HG03060 (cell line): ENCODE measurements around the gene CTSZ.
"Not testable (repeated sequence)": the region's sequence is repeated elsewhere in the genome, so short reads cannot be mapped to it uniquely, and the experiment has no call there.

Experiments
- ATAC-seq: cut with Tn5 transposase; IDR thresholded peaks from one replicate; pipeline ENCODE4 v1.9.1; 2021; ENCODE audit warnings: low read depth, moderate number of reproducible peaks; ENCODE audit not compliant: unreplicated experiment

Gene CTSZ

DNA sequence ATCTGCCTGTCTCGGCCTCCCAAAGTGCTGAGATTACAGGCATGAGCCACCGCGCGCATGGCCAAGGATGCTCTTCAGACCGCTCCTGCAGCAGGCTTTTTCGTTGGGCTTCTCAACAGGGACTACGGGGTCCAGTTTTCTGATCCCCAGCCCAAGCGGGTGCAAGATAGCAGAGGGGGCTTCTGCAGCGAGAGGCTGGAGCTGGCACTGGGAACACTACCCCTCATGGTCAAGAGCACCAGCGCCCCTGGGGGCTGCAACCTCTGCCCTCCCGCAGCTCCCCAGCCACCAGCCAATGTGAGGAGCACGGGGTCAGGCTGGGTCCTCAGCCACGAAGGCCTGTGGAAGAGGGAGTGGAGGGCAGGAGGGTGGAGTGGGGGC lies 6.0 kb downstream of the CTSZ start:
- ATAC-seq = no peak

DNA sequence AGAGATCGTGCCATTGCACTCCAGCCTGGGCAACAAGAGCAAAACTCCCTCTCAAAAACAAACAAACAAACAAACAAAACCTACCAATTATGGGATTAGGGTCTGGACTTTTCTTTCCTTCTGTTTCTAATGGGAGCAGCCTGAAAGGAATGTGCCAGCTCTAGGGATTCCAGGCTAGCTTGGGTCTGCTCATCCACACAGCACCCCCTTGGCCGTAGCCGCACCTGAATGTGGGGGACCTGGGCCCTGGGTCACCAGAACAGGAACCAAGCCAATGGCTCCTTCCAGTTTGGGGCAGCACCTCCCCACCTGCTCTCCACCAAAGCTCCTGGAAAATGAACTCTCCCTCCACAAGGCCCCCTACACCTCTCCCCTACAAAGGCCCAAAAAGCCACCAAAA lies 6.7 kb downstream of the CTSZ start:
- ATAC-seq = no peak

DNA sequence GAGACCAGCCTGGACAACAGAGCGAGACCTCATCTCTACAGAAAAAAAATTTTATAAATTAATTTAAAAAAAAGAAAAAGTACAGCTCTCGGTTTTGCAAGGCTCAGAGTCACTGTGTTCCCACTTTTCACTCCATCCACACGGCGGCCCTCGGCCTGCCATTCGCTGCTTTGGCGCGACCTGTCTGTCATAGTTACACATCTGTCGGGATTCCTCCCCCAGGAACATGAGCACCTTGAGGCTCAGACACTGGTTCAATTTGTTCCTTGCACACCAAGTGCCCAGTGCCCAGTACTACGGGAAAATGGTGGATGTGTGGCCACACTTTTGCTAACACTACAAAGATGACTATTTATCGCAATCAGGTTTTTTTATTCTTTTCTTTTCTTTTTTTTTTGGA lies 8.4 kb downstream of the CTSZ start:
- no peak for ATAC-seq

DNA sequence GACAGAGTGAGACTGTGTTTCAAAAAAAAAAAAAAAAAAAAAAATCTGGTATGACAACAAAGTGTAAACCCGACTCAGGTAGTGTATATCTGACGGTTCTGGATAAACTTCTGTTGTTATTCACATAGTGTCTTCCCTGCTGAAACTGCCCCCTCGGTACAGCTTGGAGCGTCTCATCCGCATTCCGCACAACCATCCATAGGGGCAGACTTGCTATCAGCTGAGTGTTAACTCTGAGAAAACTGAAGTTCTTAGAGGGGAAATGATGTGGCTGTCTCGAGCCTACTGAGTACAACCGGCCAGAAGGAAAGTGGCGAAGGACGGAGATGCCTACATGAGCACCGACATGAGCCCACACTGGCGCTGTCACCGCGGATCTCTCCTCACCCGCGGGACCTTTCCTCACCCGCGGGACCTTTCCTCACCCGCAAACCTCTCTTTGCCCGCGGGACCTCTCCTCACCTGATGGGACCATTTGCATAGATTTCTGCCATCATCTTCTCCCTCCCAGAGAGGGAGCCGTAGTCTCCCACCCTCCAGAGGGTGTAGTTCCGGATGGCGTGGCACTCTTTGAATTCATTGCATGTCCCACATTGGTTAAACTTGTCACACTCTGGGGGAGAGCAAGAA lies 9.8 kb downstream of the CTSZ start:
- ATAC-seq = no peak

DNA sequence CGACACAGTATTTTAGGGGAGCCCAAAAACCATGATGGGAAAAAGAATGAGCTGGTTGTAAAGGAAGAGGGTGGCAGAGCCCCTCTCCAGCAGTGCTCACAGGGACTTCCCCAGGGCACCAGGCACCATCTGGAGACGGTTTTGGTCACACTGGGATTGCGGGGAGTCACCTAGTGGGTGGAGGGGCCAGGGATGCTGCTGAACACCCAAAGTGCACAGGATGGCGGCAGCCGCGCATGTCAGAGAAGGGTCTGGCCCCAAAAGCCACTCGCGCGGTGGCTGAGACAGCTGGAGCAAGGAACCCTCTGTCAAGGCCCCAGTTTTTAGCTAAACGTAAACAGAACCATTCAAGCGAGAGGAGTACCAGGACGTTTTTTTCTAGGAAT lies 10.8 kb downstream of the CTSZ start:
- ATAC-seq = no peak

DNA sequence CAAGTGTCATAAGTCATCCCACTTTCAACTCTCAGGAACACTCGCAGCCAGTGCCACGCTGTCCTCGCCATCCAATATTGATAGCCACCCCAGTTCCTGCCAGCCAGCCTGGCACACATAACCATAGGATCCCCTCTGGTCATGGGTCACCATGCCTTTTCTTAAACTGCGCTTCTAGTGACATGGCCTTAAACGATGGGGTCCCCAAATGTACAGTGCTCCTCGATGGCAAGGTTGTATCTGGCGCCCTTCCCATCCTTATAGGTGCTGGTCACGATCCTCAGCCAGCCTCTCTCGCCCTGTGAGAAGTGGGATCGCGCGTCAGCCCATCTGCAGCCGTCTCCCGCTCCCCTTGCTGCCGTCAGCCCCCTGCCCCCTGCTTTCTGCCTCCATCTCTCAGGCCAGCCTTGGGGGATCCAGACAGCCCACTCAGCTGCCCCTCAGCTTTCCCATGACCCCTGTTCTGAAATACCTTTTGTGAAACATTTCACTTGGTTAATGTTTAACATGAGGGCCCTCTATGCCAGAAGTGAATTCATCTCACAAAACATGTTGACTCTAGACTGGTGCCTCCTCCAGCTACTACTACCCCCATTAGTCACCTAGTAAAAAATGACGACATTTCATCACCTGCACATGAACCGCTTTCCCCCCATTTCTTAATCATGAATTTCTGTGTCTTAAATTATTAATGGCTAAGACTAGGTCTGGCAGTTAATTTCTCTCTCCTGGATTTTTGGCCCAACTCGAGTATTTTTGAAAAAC lies 11.4 kb downstream of the CTSZ start:
- ATAC-seq = no peak

DNA sequence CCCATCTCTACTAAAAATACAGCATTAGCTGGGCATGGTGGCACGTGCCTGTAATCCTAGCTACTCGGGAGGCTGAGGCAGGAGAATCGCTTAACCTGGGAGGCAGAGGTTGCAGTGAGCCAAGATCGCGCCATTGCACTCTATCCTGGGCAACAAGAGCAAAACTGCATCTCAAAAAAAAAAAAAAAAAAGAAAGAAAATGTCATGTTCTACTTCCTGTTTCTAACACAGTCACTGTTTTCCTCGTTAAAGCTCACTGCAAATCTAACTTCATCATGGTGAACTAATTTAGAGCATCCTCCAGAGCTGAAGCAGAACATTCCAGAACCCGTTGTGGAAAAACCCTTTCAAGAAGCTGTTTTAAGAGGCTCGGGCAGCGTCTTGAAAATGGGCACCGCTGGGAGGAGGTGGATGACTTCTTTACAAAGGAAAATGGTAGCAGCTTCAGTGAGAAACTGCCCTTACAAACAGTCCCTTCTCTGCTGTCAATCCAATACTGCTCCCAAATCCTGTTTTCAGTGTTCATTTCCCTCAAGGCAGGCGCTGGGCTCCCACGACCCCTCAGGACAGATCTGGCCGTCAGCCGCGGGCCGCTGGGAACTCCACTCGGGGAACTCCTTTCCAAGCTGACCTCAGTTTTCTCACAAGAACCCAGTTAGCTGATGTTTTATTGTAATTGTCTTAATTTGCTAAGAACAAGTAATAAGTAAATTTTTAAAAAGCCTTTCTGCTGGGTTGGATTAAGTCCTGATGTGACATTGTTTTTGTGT lies 12.5 kb downstream of the CTSZ start:
- no peak for ATAC-seq

DNA sequence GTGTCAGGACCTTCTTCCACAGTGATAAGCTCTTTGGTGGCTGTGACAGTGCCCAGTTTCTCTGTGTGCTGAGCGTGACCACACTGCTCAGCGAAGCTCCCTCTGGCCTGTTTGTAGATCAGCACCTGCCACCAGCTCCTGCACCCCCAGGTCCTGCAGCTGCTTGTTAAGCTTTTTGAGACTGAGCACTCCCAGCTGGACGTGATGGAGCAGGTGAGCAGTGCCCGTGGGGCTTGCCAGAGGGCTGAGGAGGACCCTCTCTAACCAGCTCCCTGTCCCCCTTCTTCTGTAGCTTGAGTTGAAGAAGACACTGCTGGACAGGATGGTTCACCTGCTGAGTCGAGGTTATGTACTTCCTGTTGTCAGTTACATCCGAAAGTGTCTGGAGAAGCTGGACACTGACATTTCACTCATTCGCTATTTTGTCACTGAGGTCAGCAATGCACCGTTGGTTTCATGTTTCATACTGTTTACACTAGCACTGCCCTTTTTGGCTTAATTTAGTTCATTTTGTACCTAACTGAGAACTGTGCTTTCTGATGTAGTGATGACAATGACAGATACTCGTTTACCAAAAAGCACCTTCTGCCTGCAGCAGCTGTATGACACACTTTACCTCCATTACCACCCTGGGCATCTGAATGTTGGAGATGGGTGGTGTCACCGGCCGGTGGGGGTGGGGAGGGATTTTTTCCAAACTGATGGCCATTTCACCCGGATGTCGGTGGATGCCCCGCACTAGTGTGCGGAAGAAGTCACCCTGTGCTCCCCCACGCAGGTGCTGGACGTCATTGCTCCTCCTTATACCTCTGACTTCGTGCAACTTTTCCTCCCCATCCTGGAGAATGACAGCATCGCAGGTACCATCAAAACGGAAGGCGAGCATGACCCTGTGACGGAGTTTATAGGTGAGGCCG lies 13.5 kb downstream of the CTSZ start:
- no peak for ATAC-seq

DNA sequence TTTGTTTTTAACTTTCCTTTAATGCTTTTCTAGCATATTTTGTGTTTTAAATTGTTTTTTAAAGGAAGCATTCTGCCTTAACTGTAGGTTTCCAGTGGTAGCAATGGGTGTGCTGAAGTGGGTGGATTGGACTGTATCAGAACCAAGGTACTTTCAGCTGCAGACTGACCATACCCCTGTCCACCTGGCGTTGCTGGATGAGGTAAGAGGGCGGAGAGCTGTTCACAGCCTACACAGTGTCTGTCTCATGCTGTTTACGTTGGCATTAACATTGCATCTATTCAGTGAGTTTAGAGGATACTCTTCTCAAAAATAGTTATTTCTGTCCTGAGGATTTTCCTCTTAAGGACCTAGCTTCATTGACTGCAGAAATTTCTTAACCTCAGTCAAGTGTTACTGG lies 14.1 kb downstream of the CTSZ start:
- ATAC-seq = no peak

DNA sequence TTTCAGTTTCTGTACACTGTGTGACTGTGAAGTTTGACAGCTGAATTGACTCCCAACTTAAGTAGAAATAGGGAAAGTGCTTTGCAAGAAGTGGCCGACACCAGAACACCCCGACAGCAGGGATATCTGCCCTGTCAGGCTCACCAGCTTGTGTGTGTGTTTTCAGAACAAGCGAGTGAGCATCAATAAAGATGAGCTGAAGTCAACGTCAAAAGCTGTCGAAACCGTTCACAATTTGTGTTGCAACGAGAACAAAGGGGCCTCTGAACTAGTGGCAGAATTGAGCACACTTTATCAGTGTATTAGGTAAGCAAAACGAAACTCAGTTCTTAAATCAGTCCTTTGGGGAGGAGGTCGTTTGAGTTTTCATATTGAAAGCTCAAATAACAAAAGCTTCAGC lies 15.3 kb downstream of the CTSZ start:
- no peak for ATAC-seq

DNA sequence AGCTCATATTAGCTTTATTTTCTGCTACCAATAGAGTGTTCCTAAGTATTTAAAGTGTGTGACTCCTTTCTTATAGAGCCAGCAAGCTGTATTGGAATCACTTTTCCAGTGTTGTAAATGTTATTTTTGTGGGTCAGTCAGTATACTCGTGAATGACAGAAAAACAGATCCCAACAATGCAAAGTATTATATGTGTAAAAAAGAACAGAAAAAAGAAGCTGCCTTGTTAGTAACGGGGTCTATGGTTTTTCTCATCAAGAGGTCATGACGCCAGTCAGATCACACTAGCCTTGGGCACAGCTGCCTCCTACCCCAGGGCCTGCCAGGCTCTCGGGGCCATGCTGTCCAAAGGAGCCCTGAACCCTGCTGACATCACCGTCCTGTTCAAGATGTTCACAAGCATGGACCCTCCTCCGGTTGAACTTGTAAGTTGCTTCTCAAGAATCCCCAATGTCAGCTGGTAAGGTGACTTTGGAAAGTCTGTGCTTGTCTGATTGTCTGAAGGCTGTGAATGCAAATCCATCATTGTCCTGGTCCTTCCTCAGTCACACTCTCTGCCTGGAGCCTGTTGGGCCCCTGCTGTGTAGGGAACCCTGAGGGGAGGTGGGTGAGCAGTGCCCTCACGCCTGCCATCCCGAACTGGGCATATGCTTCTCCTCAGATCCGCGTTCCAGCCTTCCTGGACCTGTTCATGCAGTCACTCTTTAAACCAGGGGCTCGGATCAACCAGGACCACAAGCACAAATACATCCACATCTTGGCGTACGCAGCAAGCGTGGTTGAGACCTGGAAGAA lies 16.2 kb downstream of the CTSZ start:
- ATAC-seq = no peak

DNA sequence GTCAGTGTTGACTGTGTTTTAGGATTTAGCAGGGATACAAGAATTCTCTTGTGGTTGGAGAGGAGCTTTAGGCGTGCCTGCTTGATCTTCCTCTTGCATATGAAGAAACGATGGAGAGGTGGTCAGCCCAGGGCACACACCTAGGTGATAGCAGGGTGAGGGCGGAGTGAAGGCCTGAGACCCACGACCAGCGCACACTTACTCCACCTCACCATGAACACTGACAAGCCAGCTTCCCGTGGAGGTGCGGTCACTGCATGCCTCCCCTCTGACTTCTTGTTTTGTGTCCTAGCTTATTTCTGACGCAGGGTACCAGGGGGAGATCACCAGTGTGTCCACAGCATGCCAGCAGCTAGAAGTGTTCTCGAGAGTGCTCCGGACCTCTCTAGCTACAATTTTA lies 17.9 kb downstream of the CTSZ start:
- no peak for ATAC-seq

DNA sequence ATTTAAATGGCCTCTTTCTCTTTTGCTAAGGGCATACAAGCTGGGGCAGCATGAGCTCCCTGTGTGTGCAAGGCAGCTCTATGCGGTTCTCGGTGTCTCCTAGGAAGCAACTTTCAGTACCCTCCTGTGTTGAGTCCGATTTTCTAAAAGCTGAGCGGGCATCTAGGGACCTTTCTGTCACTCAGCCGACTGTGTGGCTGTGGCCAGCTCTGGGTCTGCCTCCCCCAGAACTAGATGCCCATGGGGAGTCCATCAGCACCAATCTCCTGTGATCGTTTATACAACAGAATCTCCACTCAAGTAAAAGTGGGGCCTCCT lies 18.5 kb downstream of the CTSZ start:
- no peak for ATAC-seq

DNA sequence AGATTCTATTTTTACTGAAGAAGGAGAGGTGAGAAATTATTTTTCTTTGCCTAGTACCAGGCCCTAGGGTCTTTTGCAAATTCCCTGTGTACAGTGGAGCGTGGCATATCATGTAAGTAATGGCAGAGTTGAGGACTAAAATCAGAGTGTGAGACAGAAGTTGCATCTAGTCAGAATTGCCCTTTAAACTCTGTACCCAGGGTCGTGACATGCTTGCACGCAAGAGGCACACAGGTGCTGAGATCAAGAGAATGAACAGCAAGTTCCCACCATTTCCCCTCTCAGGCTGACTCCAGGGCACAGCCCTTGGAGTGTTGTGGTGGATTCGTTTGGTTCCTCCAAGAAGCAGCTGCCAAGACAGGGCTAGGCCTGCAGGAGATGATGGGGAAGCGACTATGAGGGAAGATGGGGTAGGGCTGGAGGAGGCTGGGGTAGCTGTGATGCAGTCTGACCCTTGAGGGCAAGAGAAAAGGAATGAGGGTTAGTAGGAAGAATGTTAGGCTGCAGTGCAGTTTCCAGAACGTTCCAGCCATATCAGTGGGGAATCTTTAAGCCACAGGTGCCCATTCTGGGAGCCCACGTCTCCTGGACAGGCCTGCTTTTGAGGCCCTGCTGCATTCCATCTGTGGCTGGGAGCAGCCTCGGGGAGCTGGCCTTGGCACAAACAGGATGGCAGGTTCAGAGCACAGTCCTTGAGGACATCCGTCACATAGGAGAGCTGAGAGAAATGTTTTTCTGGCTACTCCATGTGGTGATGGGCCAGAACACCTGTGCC lies 19.1 kb downstream of the CTSZ start:
- ATAC-seq = no peak

DNA sequence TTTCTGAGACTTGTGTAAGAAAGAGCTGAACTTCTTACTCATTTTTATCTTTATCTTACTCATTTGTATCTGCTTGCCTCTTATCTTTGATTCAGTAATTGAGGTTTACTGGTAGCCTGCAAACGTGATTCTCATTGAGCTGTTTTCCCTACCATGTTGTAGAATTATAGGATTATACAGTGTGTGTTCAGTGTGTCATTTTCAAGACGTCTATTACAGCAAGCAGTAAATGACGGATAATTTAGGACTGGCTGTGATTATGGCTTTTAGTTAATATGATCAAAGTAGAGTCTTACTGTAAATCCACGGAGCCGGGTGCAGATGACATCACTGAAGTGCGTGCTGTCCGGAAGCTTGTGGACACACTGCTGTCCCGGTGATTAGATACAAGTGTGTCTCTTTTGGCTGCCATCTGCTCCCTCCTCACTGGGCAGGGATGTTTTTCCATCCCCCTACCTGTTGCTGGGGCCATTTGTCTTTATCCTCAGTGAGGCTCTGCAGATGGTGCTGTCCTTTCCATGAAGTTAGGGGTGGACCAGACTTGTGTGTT lies 20.0 kb downstream of the CTSZ start:
- no peak for ATAC-seq

DNA sequence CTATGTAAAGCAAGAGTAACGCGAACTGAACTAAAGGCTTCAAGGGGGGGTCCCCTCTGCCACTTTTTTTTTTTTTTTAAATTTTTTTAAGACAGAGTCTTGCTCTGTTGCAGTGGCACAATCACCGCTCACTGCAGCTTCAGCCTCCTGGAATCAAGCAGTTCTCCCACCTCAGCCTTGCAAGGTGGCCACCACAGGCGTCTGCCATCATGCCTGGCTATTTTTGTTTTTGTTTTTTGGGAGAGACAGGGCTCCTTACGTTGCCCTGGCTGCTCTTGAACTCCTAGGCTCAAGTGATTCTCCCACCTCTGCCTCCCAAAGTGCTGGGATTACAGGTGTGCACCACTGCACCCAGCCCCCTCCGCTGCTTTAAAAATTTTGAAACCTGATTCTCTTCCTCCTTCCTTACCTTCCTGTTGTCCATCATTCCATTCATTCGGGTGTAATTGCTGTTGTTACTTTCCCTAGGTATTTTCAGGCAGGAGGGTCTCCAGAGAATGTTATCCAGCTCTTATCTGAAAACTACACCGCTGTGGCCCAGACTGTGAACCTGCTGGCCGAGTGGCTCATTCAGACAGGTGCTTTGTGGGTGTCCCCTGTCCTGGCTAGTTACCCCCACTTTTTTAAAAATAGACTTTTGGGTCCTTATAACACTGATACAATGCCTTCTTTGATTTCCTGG lies 20.6 kb downstream of the CTSZ start:
- no peak for ATAC-seq

DNA sequence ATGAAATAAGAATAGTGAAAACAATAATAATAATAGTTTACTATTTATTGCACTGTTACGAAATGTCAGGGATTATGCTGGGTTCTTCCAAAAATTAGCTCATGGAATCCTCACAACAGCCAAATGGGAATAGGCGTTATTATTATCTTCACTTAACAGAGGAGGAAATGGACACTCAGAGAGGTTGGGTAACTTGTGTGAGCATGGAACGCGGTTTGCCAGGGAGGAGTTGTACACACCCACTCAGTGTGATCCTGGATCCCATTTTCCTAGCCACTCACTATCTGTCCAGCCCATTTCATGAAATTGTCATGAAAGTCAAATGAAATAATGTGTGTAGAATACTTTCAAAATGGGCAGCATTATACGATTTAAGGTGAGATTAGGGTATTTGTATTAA lies 21.4 kb downstream of the CTSZ start:
- no peak for ATAC-seq

DNA sequence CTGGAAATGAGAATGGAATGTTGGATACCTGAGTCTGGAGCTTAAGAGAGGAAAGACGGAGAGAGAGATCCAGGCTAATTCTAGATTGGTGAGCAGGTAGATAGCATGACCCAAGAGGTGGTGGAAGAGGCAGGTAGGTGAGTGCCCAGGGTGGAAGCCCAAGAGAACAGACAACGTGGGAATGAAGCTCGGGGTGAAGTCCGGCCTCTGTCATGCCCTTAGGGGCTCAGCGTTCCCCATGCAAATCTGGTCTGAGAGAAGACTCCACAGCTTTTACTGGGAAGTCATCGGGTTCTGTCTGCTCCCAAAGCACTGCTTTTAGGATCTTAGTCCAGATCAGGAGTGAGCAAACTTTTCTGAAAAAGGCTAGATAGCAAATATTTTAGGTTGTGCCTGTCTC lies 22.4 kb downstream of the CTSZ start:
- no peak for ATAC-seq

DNA sequence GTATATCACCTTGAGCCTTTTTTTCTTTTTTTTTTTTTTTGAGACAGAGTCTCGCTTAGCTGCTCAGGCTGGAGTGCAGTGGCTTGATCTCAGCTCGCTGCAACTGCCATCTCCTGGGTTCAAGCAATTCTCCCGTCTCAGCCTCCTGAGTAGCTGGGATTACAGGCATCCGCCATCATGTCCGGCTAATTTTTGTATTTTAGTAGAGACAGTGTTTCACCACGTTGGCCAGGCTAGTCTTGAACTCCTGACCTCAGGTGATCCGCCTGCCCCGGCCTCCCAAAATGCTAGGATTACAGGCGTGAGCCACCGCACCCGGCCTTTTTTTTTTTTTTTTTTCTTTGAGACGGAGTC lies 24.0 kb downstream of the CTSZ start:
- ATAC-seq = not testable (repeated sequence)
